Prostate gland (tissue), 2 donors: Measurements from ENCODE around the gene ZNF74.

Experiments
- POLR2A ChIP-seq: fragments of 450-650 bp; IDR thresholded peaks from one replicate; pipeline ENCODE4 v1.6.1; 2016; ENCODE audit warnings: antibody characterized with exemption, mild to moderate bottlenecking
- POLR2AphosphoS5 ChIP-seq: sonication (generic); formaldehyde crosslinking; IDR thresholded peaks from one replicate; pipeline ENCODE4 v1.6.1; 2017; ENCODE audit warnings: antibody characterized with exemption
- TF ChIP-seq, protein P1 (sequence below), 4 experiments: fragments of 200-600 bp in 2 of 4; fragments of 450-650 bp in 2 of 4; sonication (generic) in 2 of 4; IDR thresholded peaks; 1 replicate in 3 of 4; 2 replicates in 1 of 4; pipeline ENCODE4 v1.5.1; 2016 to 2019; ENCODE audit warnings: antibody characterized with exemption in 4 of 4, mild to moderate bottlenecking in 2 of 4, moderate library complexity in 2 of 4

DNA sequence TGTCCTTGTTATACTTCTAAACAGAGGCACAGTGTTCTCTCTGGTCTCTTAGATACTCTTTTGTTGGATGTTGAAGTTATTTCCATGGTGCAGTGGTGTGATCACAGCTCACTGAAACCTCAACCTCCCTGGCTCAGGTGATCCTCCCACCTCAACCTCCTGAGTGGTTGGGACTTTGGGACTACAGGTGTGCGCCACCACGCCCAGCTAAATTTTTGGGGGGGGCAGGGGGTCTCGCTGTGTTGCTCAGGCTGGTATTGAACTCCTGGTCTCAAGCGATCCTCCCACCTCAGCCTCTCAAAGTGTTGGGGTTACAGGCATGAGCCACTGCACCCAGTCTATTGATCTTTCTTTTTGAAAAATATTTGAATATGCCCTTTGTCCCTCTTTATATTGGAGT is 14.9 kb downstream of the ZNF74 start:
- TF ChIP-seq, protein P1, sequence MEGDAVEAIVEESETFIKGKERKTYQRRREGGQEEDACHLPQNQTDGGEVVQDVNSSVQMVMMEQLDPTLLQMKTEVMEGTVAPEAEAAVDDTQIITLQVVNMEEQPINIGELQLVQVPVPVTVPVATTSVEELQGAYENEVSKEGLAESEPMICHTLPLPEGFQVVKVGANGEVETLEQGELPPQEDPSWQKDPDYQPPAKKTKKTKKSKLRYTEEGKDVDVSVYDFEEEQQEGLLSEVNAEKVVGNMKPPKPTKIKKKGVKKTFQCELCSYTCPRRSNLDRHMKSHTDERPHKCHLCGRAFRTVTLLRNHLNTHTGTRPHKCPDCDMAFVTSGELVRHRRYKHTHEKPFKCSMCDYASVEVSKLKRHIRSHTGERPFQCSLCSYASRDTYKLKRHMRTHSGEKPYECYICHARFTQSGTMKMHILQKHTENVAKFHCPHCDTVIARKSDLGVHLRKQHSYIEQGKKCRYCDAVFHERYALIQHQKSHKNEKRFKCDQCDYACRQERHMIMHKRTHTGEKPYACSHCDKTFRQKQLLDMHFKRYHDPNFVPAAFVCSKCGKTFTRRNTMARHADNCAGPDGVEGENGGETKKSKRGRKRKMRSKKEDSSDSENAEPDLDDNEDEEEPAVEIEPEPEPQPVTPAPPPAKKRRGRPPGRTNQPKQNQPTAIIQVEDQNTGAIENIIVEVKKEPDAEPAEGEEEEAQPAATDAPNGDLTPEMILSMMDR (IDR thresholded peaks at IDR 0.05), result no peak
- TF ChIP-seq POLR2A (no peak), POLR2AphosphoS5 (no peak)
